Endometrium (tissue), 2 donors: ENCODE results near the gene CPM.
"Not testable (repeated sequence)": the region's sequence is repeated elsewhere in the genome, so short reads cannot be mapped to it uniquely, and the experiment has no call there.

Source experiments
- FAIRE-seq: peaks from 2 replicates; lab custom pipeline; 2012; peaks lifted over from hg19 to GRCh38; lab: Jason Lieb, UNC
- donor health status: control.
- donor health status: control.

CPM gene

GRCh38 chr12:68827895-68828671 is 104.9 kb downstream of the CPM start:
- FAIRE-seq: no peak

DNA sequence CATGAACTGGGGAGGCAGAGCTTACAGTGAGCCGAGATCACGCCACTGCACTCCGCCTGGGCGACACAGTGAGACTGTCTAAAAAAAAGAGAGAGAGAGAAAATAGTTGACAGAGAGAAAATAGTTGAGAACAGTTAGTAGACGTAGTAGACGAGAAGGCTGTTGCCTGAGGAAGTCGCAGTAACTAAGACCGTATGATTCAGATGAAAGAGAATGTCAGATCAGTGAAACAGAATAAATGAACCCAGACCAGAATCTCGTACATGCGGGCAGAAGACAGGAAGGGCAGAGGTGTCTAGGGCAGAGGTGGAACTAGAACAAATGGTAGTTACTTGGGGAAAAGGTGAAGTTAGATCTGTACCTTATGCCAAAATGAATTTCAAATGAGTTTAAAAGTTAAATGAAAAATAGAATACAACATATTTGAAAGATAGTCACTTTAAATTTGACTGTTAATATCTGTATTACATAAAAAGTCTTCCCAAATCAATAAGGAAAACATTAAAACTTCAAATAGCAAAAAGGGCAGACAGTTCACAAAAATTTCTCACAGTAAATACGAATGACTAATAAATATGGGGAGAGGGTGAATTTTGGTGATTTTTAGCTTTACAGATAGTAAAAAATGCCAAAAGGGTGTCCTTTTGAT is 107.3 kb downstream of the CPM start:
- no peak for FAIRE-seq

GRCh38 chr12:68824597-68825250 is 108.2 kb downstream of the CPM start:
- FAIRE-seq: no peak

DNA sequence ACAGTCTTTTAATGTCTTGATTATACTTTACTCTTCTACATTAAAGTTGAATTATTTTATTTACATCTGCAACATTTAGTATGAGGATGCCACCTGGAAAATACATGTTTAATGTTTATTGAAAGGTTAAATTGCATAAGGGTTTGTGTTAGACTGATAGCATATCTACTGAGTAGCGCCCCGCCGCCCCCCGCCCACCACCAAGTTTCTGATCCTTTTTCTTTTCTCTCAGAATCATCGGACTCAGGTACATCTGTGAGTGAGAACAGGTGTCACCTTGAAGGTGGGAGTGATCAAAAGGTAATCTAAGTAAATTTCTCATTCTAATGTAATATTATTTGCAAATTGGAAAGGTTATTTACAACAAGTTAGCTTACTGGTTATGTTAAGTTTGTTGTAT is 108.8 kb downstream of the CPM start:
- FAIRE-seq: no peak

DNA sequence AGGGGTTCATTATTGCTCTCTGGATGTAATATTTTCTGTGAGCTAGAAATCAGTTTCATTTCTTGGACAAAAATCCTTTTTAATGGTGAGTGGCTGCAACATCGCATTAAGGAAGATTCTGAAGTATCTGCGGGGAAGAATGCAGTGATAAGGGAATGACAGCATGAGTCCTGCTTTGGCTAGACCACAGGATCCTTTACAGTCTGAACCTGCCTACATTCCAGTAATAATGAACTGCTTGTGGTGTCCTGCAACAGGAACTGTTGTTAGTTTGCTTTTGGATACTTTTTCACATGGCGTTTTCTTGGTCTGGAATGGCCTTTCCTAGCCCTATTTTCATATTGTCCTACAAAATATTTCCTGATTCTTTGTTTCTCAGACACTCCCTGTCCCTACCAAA is 109.3 kb downstream of the CPM start:
- FAIRE-seq: no peak

DNA sequence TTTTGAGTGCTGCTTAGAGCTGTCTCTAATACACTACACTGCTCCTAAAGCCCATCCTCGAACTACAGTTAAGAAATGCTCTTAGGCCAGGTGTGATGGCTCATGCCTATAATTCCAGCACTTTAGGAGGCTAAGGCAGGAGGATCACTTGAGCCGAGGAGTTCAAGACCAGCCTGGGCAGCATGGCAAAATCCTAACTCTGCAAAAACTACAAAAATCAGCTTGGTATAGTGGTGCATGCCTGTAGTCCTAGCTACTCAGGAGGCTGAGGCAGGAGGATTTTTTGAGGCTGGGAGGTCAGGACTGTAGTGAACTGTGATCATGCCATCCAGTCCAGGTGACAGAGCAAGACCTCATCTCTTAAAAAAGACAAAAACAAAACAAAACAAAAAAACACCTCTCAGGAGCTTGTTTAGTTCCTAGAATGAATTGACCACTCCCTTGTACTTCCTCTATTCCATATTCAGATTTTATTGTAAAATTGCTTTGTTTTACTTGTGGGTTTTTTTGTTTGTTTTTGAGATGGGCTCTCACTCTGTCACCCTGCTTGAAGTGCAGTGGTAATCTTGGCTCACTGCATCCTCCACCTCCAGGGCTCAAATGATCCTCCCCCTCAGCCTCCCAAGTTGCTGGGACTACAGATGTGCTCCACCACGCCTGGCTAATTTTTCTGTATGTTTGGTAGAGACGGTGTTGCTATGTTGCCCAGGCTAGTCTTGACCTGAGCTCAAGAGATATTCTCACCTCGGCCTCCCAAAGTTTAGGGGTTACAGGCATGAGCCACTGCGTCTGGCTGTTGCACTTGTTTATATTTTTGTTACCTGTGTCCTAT is 111.4 kb downstream of the CPM start:
- FAIRE-seq: no peak

DNA sequence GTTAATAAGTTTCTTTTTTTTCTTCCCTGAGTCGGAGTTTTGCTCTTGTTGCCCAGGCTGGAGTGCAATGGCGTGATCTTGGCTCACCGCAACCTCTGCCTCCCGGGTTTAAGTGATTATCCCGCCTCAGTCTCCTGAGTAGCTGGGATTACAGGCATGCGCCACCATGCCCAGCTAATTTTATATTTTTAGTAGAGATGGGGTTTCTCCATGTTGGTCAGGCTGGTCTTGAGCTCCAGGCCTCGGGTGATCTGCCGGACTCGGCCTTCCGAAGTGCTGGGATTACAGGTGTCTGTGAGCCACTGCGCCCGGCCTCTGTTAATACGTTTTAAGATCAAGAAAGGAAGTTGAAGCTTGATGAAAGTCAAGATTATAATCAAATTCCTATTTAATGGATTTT is 113.5 kb downstream of the CPM start:
- FAIRE-seq: not testable (repeated sequence)

- FAIRE-seq: no peak
Observed at GRCh38 chr12:68815928-68816800, 116.8 kb downstream of the CPM start.

DNA sequence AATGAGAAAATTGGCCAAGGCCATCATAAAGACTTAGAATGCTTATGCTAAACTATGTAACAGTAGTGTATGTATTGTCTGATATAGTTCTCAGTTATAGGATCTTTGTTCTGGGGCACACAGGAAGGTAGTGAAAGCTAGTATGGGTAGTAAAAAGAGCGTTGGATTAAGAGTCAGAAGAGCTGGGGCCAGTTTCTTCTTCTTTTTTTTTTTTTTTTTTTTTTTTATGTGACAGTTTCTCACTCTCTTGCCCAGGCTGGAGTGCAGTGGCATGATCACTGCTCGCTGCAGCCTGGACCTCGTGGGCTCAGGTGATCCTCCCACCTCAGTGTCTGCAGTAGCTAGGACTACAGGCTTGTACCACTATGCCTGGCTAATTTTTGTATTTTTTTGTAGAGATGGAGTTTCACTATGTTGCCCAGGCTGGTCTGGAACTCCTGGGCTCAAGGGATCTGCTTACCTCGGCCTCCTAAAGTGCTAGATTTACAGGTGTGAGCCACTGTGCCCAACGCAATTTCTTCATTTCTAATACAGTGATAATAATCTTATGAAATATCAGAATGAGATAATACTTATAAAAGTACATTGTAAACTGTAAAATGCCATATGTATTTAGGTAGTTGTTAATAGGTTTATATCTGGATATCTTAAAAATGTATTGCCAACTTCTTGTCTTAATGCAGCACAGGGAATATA is 117.6 kb downstream of the CPM start:
- FAIRE-seq: no peak

- no peak for FAIRE-seq
Observed at GRCh38 chr12:68814490-68815231, 118.3 kb downstream of the CPM start.

DNA sequence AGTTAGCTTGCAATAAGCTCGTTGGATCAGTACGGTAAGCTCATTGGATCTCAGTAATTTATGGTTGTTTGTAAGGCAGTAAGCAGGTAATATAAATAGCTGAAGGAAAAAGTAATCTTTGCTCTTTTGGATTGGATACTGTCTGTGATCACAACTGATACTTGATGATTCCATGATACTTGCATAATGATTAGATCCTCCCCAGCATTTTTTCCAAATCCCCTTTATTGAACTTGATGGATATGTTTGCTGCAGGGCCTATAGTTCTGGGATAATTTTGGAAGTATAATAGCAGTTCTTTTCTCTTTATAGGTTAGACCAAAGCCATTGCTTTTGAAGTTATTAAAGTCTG is 119.8 kb downstream of the CPM start:
- FAIRE-seq: no peak

DNA sequence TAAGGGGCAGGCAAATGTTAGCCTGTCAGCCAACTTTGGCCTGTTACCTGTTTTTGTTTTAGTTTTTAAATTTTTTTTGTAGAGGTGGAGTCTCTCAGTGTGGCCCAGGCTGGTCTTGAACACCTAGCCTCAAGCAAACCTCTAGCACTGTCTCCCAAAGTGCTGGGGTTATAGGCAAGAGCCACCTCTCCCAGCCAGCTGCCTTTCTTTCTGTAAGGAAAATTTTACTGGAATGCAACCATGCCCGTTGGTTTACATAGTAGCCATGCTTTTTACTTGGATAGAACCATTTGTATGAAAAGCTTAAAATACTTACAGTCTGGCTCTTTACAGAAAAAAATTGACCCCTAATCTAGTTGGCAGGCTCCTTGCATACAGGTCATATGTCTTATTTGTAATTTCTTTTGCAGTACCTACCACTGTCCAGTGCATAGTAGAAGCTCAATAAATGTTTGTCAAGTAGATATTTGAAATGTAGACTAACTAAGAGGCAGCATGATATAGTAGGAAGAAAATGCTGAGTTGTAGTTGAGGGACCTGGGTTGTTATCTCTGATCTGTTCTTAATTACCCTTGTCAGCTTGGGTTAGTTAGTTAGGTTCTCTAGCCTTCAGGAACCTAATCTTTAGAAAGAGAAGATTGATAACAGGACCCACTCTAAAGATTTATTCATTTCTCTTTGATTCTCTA is 120.3 kb downstream of the CPM start:
- FAIRE-seq: no peak

DNA sequence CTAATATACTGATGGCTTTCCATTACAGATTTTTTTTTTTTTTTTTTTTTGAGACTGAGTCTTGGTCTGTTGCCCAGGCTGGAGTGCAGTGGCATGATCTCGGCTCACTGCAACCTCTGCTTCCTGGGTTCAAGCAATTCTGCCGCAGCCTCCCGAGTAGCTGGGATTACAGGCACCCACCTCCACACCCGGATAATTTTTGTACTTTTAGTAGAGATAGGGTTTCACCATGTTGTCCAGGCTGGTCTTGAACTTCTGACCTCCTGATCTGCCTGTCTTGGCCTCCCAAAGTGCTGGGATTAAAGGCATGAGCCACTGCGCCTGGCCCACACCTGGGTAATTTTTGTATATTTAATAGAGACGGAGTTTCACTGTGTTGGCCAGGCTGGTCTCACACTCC is 121.4 kb downstream of the CPM start:
- not testable (repeated sequence) for FAIRE-seq

GRCh38 chr12:68810027-68810389 is 123.0 kb downstream of the CPM start:
- not testable (repeated sequence) for FAIRE-seq

DNA sequence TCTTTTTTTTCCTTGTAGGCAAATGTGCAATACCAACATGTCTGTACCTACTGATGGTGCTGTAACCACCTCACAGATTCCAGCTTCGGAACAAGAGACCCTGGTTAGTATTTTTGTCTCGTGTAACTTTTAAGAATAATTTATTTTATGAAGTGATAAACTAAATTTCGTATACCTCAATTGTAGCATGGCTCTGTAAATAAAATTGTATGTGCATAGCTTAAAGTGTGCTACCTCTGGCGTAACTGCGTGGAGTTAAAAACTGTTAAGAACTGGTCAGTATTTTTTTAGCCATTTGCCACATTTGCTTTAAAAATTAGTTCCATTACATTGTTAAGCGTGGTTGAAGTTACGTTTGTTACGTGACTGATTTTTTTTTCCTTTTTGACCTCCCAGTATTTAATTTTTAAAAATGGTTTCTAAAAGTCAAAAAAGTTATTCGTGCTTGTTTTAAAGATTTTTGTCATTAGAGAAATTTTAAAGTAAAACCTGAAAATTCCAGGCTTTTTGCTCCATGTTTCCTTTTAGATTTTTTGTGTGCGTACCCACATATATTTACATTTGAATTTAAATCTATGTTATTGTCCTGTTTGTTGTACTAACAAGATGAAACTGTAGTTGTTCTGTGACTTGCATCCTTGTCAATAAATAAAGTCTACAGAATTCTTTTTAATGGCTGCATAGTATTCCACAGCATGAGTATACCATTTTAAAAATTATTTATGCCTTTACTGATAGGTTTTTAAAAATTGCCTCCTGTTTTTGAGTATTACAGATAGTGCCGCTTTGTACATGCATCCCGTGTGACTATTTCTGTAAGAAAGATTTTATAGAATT is 123.6 kb downstream of the CPM start:
- no peak for FAIRE-seq

- FAIRE-seq: no peak
Observed at GRCh38 chr12:68808388-68809189, 124.4 kb downstream of the CPM start.

- FAIRE-seq: no peak
Observed at GRCh38 chr12:68807576-68808387, 125.2 kb downstream of the CPM start, which contains the start of gene MDM2. Gene MDM2 (plus strand): TSS chr12:68808177. CDS start chr12:68808478, 301 bp downstream.
